Measurements from ENCODE around the gene DTWD1.
"Not testable (repeated sequence)": the region's sequence is repeated elsewhere in the genome, so short reads cannot be mapped to it uniquely, and the experiment has no call there.

The DTWD1 gene

GRCh38 chr15:49649987-49650386 is 29.1 kb downstream of the DTWD1 start:
- no peak for DNase-seq

DNA sequence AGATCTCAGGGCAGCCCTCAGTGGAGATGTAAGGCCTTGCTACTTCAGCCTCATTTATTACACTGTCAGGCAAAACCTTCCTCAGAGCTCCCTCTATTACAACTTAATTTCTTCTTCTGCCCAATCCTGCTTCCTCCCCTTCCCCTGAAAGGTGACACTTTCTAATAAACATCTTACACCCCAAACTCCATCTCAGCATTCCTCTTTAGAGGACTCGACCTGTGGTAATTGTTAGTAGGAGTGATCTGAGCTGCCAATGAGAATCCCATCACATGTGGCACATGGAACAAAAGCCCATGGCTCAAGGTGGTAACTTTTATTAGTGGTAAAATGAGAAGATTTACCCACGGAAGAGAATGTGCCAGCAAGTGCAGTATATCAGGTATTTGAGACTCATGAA is 29.8 kb downstream of the DTWD1 start:
- DNase-seq = no peak

DNA sequence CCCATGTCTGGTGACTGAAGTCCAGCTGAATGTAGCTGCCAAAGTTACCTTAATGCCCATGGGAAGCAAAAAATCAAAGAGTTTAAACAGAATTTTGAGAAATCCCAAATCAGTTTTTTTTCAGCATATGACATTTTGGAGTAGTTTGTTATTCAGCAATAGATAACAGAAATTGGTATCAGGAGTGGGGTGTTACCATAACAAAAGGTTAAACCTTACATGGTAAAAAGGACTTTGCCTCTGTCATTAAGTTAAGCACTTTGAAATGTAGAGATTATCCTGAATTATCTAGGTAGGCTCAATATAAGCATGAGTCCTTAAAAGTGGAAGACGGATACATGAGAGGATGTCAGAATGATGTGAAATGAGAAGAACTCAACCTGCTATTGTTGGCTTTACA is 32.1 kb downstream of the DTWD1 start:
- DNase-seq = no peak

- DNase-seq = no peak
Observed at GRCh38 chr15:49656734-49657133, 35.9 kb downstream of the DTWD1 start.

GRCh38 chr15:49664716-49665115 is 43.9 kb downstream of the DTWD1 start:
- no peak for DNase-seq

GRCh38 chr15:49666486-49666885 is 45.6 kb downstream of the DTWD1 start:
- DNase-seq = not testable (repeated sequence)

- DNase-seq = no peak
Observed at GRCh38 chr15:49669288-49669687, 48.4 kb downstream of the DTWD1 start.

DNA sequence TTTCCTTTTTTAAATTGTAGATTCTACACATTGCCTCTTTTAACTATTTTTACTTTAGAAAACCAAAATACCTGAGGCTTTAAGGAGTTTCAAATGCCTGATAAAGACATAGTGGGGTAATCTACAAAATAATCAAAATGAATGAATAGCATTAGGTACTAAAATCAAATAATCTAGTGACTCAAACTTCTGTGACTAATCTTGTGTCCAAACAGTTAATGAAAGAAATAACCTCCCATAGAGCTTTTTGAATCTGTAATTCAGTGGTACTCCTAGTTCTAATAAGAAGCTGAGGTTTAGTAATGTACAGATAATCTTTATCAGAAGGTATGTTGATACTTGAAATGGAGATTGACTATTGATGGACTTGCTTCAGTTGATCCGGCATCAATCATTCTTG is 53.0 kb downstream of the DTWD1 start:
- DNase-seq = no peak

DNA sequence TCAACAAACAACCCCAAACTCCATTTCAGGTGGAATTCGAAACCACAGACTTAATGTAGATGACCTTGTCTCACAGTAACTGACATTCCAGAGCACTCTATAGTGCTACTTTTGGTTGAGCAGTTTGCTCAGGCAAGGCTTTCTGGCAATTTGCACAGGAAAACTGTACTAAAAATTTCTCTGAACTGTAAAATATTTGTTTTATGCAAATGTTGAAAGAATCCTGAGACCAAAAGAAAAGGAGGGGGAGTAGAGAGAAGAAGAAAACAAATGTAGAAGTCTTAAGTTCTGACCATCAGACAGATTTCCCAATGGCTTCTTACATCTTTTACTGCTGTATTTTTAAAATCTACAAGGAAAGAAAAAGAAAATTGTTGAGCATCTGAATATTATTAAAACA is 53.5 kb downstream of the DTWD1 start:
- no peak for DNase-seq

DNA sequence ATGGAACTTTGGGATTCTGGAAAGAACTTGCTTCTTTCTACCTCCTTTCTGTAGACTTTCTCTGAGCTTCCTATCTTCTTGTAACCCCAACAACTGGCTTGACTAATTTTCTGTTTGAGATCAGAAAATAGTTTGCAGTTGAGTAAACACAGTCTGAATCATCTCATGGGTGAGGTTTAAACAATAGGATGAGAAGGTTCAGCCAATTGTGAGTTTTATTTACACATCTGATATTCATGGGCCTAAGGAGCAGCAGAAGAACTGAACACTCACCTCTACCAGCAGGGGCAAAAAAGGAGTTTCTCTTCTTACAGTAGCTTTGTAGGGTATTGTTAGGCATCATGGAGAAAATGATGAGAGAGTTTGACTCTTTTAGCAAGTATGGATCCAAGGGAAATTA is 54.2 kb downstream of the DTWD1 start:
- DNase-seq = no peak

DNA sequence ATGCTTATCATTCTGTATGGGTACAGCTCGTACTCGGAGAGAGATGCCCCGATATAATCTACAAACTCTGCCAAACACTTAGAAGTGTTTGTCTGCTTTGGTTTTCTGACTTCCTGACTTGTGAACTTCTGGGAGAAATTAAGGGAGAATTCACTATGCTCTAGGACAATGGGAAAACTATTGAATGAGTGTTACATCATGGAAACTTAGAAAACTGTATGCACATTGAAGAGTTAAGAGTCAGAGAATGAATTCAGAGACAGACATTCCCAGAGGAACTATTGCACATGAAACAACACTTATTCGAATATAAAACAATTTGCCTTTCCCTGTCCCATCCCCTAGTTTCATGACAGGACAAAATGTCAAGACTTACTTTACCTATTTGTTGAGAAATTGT is 57.8 kb downstream of the DTWD1 start:
- DNase-seq = no peak

- DNase-seq = no peak
Observed at GRCh38 chr15:49686599-49686998, 65.8 kb downstream of the DTWD1 start.

DNA sequence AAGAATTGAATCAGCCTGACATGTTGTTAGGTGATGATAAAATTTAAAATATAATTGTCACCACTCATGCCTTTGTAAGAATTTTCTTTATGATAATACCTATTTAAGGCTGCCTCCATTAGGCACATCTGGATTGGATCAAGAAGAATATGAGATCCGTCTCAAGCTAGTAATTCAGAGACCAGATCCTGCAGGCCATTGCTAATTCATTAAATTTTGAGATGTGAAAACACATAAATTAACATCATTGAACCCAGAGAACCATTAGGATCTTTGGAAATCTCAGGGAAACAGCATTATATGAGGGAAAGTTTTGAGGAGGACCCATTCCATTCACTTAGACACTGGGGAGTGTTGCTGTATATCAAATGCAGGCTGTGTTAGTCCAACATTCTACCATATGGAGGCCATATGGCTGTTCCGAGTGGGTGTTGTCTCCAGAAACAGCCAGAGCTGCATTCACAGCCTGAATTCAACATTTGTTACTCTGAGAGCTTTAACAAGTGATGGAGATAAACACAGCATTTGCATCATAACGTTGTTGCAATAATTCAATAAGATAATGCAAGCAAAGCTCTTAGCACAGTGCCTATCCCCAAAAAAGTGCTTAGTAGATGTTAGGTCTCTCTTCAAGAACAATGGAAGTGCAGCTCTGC is 67.4 kb downstream of the DTWD1 start:
- DNase-seq = no peak

- DNase-seq = no peak
Observed at GRCh38 chr15:49692514-49693090, 71.8 kb downstream of the DTWD1 start.

DNA sequence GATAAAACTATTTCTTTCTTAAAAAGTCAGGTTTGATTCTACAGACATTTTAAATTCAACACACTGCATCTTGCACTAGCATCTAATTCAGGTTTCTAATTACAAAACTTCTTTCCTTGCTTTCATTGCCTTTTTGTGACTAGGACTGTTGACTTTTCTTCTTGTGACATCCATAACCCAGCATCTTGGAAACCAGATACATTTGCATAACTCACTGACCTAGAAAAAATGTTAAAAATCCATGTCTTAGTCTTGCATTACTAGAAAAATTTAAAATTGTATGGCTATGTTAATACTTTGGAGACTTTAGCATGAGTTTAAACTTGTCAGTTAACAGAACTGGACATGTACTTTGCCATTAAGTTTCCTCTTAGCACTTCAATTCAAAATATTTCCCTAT is 72.7 kb downstream of the DTWD1 start:
- DNase-seq = no peak

DNA sequence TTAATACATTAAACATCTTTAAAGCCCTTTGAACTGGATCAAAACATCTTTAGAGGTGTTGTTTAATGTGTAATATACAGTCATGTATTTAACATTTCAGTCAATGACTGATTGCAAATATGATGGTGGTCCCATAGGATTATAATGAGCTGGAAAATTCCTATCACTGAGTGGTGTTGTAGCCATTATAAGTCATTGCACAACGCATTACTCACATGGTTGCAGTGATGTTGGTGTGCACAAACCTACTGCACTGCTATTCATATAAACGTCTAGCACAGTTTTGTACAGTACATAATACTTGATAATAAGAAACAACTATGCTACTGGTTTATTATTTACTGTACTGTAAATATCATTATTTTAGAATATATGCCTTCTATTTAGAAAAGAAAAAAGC is 75.6 kb downstream of the DTWD1 start:
- no peak for DNase-seq

DNA sequence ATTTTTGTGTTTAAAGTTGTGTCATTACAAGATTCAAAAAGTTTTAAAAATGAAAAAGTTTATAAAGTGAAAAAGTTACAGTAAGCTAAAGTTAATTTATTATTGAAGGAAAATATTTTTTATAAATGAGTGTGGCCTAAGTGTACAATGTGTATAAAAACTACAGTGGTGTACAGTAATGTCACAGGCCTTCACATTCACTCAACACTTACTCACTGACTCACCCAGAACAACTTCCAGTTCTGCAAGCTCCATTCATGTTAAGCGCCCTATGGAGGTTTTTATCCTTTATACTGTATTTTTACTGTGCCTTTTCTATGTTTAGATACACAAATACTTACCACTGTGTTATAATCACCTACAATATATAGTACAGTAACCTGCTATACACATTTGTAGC is 76.3 kb downstream of the DTWD1 start:
- DNase-seq = no peak

DNA sequence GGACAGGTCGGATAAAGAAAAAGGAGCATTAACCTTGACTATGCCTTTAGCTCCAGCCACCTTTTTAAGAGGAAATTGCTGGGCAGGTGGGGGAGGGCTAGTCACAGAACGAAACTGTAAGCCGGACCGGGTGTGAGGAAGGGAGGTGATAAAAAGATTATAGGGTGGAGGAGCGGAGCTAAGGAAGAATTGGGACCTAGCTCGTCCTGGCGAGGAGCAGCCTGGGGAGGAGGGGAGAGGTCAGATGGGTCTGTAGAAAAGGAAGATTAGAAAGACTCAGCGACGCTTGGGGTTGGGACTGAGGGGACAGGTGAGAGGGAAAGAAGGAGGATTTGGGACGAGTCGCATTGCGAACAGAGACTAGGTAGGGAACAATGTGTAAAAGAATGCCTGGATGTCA is 82.1 kb downstream of the DTWD1 start:
- DNase-seq = not testable (repeated sequence)

Measured in hematopoietic multipotent progenitor cell treated with erythropoietin and hydrocortisone succinate and interleukin-3 and kit ligand, for 8 days (in vitro differentiated cells).